Measurements from ENCODE around the gene PRRX1.

Gene PRRX1

DNA sequence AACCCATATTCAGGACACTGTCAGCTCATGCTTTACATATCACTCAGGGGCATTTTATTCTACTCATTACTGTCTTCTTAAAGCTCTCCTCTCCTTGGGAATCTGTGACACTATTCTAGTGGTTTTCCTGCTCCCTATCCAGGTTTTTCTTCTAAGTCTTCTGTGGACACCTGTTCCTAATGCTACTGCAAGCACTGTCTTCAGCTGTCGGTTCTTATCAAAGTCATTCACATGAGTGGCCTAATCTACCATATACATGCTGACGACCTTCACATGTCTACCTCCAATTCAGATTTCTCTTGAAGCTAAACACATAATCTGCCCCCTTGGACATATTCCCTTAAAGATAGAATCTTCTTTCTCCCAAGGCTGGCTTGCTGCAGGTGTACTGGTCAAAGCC lies 39.8 kb upstream of the PRRX1 start:
- ChIA-PET POLR2A (no interaction called here), CTCF (no interaction called here)
- Histone ChIP-seq H3K4me3 (ENCODE audit: low read depth, low read length) (no peak overlapping the region), H3K9me3 (ENCODE audit: control insufficient read depth, insufficient read depth, low read depth, low read length) (no peaks in the 10 kb centered on the region), H3K4me1 (ENCODE audit: control insufficient read depth, insufficient read depth, low read length) (no peaks in the 10 kb centered on the region), H3K36me3 (ENCODE audit: control insufficient read depth in 2 of 2, insufficient read depth in 1 of 2, low read length in 2 of 2) (no peaks in the 10 kb centered on the region), H3K27ac (ENCODE audit: extremely low read depth, low read depth, low read length) (no peak overlapping the region)
- TF ChIP-seq SALL2 (tag by site-specific recombination; IDR thresholded peaks at IDR 0.05; ENCODE audit: borderline replicate concordance) (no peak), ZNF132 (tag by site-specific recombination; IDR thresholded peaks at IDR 0.05; ENCODE audit: borderline replicate concordance) (no peak), ZNF10 (tag by site-specific recombination; IDR thresholded peaks at IDR 0.05) (no peak), SP3 (tag by site-specific recombination; IDR thresholded peaks at IDR 0.05) (no peak), ZNF112 (tag by site-specific recombination; IDR thresholded peaks at IDR 0.05) (no peak), ZNF473 (tag by site-specific recombination; IDR thresholded peaks at IDR 0.05) (no peak), ZNF362 (tag by site-specific recombination; IDR thresholded peaks at IDR 0.05) (no peak), ZNF548 (tag by site-specific recombination; IDR thresholded peaks at IDR 0.05) (no peak), KLF17 (tag by site-specific recombination; IDR thresholded peaks at IDR 0.05) (no peak), ZFP3 (tag by site-specific recombination; IDR thresholded peaks at IDR 0.05; ENCODE audit: low read depth) (no peak), ZNF843 (tag by site-specific recombination; IDR thresholded peaks at IDR 0.05) (no peak), ZNF416 (tag by site-specific recombination; IDR thresholded peaks at IDR 0.05) (no peak), RBAK (tag by site-specific recombination; IDR thresholded peaks at IDR 0.05) (no peak), ZFP37 (tag by site-specific recombination; IDR thresholded peaks at IDR 0.05) (no peak), KLF1 (tag by site-specific recombination; IDR thresholded peaks at IDR 0.05) (no peak)
- TF ChIP-seq, protein P1, sequence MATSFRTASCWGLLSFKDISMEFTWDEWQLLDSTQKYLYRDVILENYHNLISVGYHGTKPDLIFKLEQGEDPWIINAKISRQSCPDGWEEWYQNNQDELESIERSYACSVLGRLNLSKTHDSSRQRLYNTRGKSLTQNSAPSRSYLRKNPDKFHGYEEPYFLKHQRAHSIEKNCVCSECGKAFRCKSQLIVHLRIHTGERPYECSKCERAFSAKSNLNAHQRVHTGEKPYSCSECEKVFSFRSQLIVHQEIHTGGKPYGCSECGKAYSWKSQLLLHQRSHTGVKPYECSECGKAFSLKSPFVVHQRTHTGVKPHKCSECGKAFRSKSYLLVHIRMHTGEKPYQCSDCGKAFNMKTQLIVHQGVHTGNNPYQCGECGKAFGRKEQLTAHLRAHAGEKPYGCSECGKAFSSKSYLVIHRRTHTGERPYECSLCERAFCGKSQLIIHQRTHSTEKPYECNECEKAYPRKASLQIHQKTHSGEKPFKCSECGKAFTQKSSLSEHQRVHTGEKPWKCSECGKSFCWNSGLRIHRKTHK (tag by site-specific recombination; IDR thresholded peaks at IDR 0.05) = no peak

GRCh38 chr1:170630977-170631376 lies 33.0 kb upstream of the PRRX1 start:
- H3K4me1 ChIP-seq (ENCODE audit: control insufficient read depth, insufficient read depth, low read length) = no peaks in the 10 kb centered on the region
- no peak overlapping the region for H3K4me3 ChIP-seq (ENCODE audit: low read depth, low read length)
- CTCF ChIA-PET = no interaction called here
- TF ChIP-seq ZNF626 (tag by site-specific recombination; IDR thresholded peaks at IDR 0.05) (no peak), ZNF146 (tag by site-specific recombination; IDR thresholded peaks at IDR 0.05) (no peak), ZNF629 (tag by site-specific recombination; IDR thresholded peaks at IDR 0.05) (no peak), HOXC10 (CRISPR knock-in tag; IDR thresholded peaks at IDR 0.05) (no peak)
- H3K36me3 ChIP-seq (ENCODE audit: control insufficient read depth in 2 of 2, insufficient read depth in 1 of 2, low read length in 2 of 2) = no peaks in the 10 kb centered on the region
- no peak overlapping the region for H3K27ac ChIP-seq (ENCODE audit: extremely low read depth, low read depth, low read length)
- H3K9me3 ChIP-seq (ENCODE audit: control insufficient read depth, insufficient read depth, low read depth, low read length) = no peaks in the 10 kb centered on the region
- POLR2A ChIA-PET = no interaction called here

- Histone ChIP-seq H3K36me3 (ENCODE audit: control insufficient read depth in 2 of 2, insufficient read depth in 1 of 2, low read length in 2 of 2) (no peaks in the 10 kb centered on the region), H3K9me3 (ENCODE audit: control insufficient read depth, insufficient read depth, low read depth, low read length) (no peaks in the 10 kb centered on the region), H3K27ac (ENCODE audit: extremely low read depth, low read depth, low read length) (no peak overlapping the region), H3K4me1 (ENCODE audit: control insufficient read depth, insufficient read depth, low read length) (no peaks in the 10 kb centered on the region), H3K4me3 (ENCODE audit: low read depth, low read length) (no peak overlapping the region)
- POLR2A ChIA-PET = no interaction called here
- CTCF ChIA-PET = no interaction called here
- TF ChIP-seq ZBTB10 (tag by site-specific recombination; IDR thresholded peaks at IDR 0.05) = no peak
- no peak for TF ChIP-seq ZNF140 (tag by site-specific recombination; IDR thresholded peaks at IDR 0.05)
- TF ChIP-seq KLF10 (tag by site-specific recombination; IDR thresholded peaks at IDR 0.05) = no peak
- TF ChIP-seq ZNF202 (tag by site-specific recombination; IDR thresholded peaks at IDR 0.05; ENCODE audit: borderline replicate concordance) = no peak
- no peak for TF ChIP-seq GLIS1 (tag by site-specific recombination; IDR thresholded peaks at IDR 0.05)
- no peak for TF ChIP-seq ZNF658 (tag by site-specific recombination; IDR thresholded peaks at IDR 0.05)
- TF ChIP-seq GFI1B (tag by site-specific recombination; IDR thresholded peaks at IDR 0.05) = no peak
- TF ChIP-seq ZNF654 (tag by site-specific recombination; IDR thresholded peaks at IDR 0.05; ENCODE audit: low read depth) = no peak
- TF ChIP-seq ZNF266 (tag by site-specific recombination; IDR thresholded peaks at IDR 0.05; ENCODE audit: low read depth) = no peak
- no peak for TF ChIP-seq YY1 (tag by site-specific recombination; IDR thresholded peaks at IDR 0.05)
Measured at GRCh38 chr1:170634293-170634692, 29.6 kb upstream of the PRRX1 start.
